Inferior parietal cortex (tissue), 1 donor: ENCODE measurements around the gene SLCO4C1.

ENCODE experiments used
- DNase-seq: peaks from one replicate; pipeline ENCODE4 v3.0.0-alpha.2; 2016; ENCODE audit errors: extremely low spot score

Gene SLCO4C1

GRCh38 chr5:102270036-102270435 is 26.0 kb downstream of the SLCO4C1 start:
- no peak for DNase-seq

- DNase-seq, result no peak
Observed at GRCh38 chr5:102262688-102263087, 33.4 kb downstream of the SLCO4C1 start.

- DNase-seq, result no peak
Observed at GRCh38 chr5:102249381-102249780, 46.7 kb downstream of the SLCO4C1 start.

- no peak for DNase-seq
Observed at GRCh38 chr5:102243213-102243612, 52.9 kb downstream of the SLCO4C1 start.

- DNase-seq, result no peak
Observed at GRCh38 chr5:102241809-102242421, 54.2 kb downstream of the SLCO4C1 start.

- DNase-seq, result no peak
Observed at GRCh38 chr5:102231693-102232619, 64.1 kb downstream of the SLCO4C1 start.

GRCh38 chr5:102229685-102230084 is 66.4 kb downstream of the SLCO4C1 start:
- DNase-seq, result no peak

GRCh38 chr5:102226321-102226720 is 69.8 kb downstream of the SLCO4C1 start:
- no peak for DNase-seq

GRCh38 chr5:102223542-102224477 is 72.3 kb downstream of the SLCO4C1 start:
- DNase-seq, result peak; percentile 14

- DNase-seq, result no peak
Observed at GRCh38 chr5:102222772-102223171, 73.3 kb downstream of the SLCO4C1 start.

- DNase-seq, result no peak
Observed at GRCh38 chr5:102221949-102222348, 74.1 kb downstream of the SLCO4C1 start.

- DNase-seq, result no peak
Observed at GRCh38 chr5:102218159-102218558, 77.9 kb downstream of the SLCO4C1 start.

GRCh38 chr5:102216678-102217077 is 79.4 kb downstream of the SLCO4C1 start:
- no peak for DNase-seq

- DNase-seq, result no peak
Observed at GRCh38 chr5:102211165-102211564, 84.9 kb downstream of the SLCO4C1 start.

GRCh38 chr5:102200861-102201260 is 95.2 kb downstream of the SLCO4C1 start:
- no peak for DNase-seq

GRCh38 chr5:102196481-102196880 is 99.6 kb downstream of the SLCO4C1 start:
- DNase-seq, result no peak
